HepG2 (cell line): Measurements from ENCODE around the gene PNKP. TPM values are rescaled to one million over a fixed set of nuclear protein-coding genes. Genes with fewer than 3 reads are reported as not detected.
A peak's percentile ranks its signal among the peaks of the same experiment; 100 is the strongest.

Experiments used
- ATF1 ChIP-seq: IDR thresholded peaks from 2 replicates; pipeline ENCODE4 v1.6.1; 2016; ENCODE audit warnings: mild to moderate bottlenecking, control low read depth
- CENPX ChIP-seq: sonication (generic); formaldehyde crosslinking; IDR thresholded peaks from 2 replicates; pipeline ENCODE4 v1.9.0; 2021; ENCODE audit warnings: mild to moderate bottlenecking, missing genetic modification reagents, moderate library complexity
- ETV6 ChIP-seq: sonication (generic); formaldehyde crosslinking; conservative IDR thresholded peaks from 2 replicates; pipeline ENCODE4 v1.4.0; 2020; ENCODE audit warnings: missing genetic modification reagents
- FOXK2 ChIP-seq: fragments of 450-650 bp; IDR thresholded peaks from 2 replicates; pipeline ENCODE4 v1.6.1; 2016
- KDM5A ChIP-seq: fragments of 200-600 bp; sonication (generic); IDR thresholded peaks from 2 replicates; pipeline ENCODE4 v1.7.0; 2018; ENCODE audit warnings: antibody characterized with exemption, mild to moderate bottlenecking, low read length, borderline replicate concordance
- KLF12 ChIP-seq: sonication (generic); formaldehyde crosslinking; IDR thresholded peaks from 2 replicates; pipeline ENCODE4 v1.4.0; 2020; ENCODE audit warnings: missing genetic modification reagents, borderline replicate concordance
- KLF6 ChIP-seq: IDR thresholded peaks from 2 replicates; pipeline ENCODE4 v1.8.0; 2016; ENCODE audit warnings: missing biosample characterization, missing genetic modification reagents
- NFRKB ChIP-seq: fragments of 450-650 bp; IDR thresholded peaks from 2 replicates; pipeline ENCODE4 v1.6.1; 2017
- NRL ChIP-seq: sonication (generic); formaldehyde crosslinking; IDR thresholded peaks from 2 replicates; pipeline ENCODE4 v1.5.0; 2020; ENCODE audit warnings: missing genetic modification reagents, mild to moderate bottlenecking, moderate library complexity, borderline replicate concordance
- RORA ChIP-seq: sonication (generic); formaldehyde crosslinking; IDR thresholded peaks from 2 replicates; pipeline ENCODE4 v1.5.0; 2020; ENCODE audit warnings: mild to moderate bottlenecking, missing genetic modification reagents, moderate library complexity
- SKI ChIP-seq: fragments of 450-650 bp; IDR thresholded peaks from one replicate; pipeline ENCODE4 v1.6.1; 2018; ENCODE audit warnings: mild to moderate bottlenecking; ENCODE audit not compliant: partially characterized antibody
- ZKSCAN8 ChIP-seq: IDR thresholded peaks from 2 replicates; pipeline ENCODE4 v1.6.1; 2016; ENCODE audit warnings: borderline replicate concordance, missing genetic modification reagents, missing compliant biosample characterization
- ZNF432 ChIP-seq: sonication (generic); formaldehyde crosslinking; IDR thresholded peaks from 2 replicates; pipeline ENCODE4 v1.5.0; 2020; ENCODE audit warnings: missing genetic modification reagents, mild to moderate bottlenecking, borderline replicate concordance
- ZNF674 ChIP-seq: sonication (generic); formaldehyde crosslinking; IDR thresholded peaks from 2 replicates; pipeline ENCODE4 v1.5.0; 2020; ENCODE audit warnings: low read depth, mild to moderate bottlenecking, missing genetic modification reagents
- ZSCAN30 ChIP-seq: sonication (generic); formaldehyde crosslinking; IDR thresholded peaks from 2 replicates; pipeline ENCODE4 v1.5.0; 2020; ENCODE audit warnings: mild to moderate bottlenecking, missing genetic modification reagents
- polyA plus RNA-seq, 8 experiments: library from polyadenylated mRNA; depleted of rRNA in 3 of 8; stranded (reverse) in 7 of 8; unstranded in 1 of 8; fragments of >200 nt; fragmentation: Illumina TruSeq in 4 of 8; extraction: Trizol in 4 of 8; gene quantifications; 2 replicates each; pipeline versions ENCODE4 v1.2.1 to v1.2.3, GENCODE V29; 2011 to 2016; ENCODE audit warnings: low read depth in 4 of 8, missing spikeins in 1 of 8, mixed read lengths in 1 of 8; ENCODE audit not compliant: insufficient read depth in 1 of 8
- total RNA-seq, 5 experiments: library from RNA; depleted of rRNA; stranded (reverse); fragments of >200 nt; fragmentation: Illumina TruSeq; extraction: Trizol; gene quantifications; 2 replicates each; pipeline ENCODE4 v1.2.3, GENCODE V29; 2016; ENCODE audit warnings: low read depth in 1 of 5
- TF ChIP-seq, protein P1 (sequence below): sonication (generic); formaldehyde crosslinking; IDR thresholded peaks from 2 replicates; pipeline ENCODE4 v1.9.0; 2021; ENCODE audit warnings: missing genetic modification reagents, mild to moderate bottlenecking, borderline replicate concordance
- TF ChIP-seq, protein P2 (sequence below): sonication (generic); formaldehyde crosslinking; IDR thresholded peaks from 2 replicates; pipeline ENCODE4 v1.8.0; 2022; ENCODE audit warnings: mild to moderate bottlenecking, missing genetic modification reagents, moderate library complexity
- TF ChIP-seq, protein P3 (sequence below): sonication (generic); formaldehyde crosslinking; IDR thresholded peaks from 2 replicates; pipeline ENCODE4 v1.4.0; 2020; ENCODE audit warnings: low read depth, mild to moderate bottlenecking, missing genetic modification reagents
- TF ChIP-seq, protein P4 (sequence below): sonication (generic); formaldehyde crosslinking; IDR thresholded peaks from 2 replicates; pipeline ENCODE4 v1.4.0; 2020; ENCODE audit warnings: mild to moderate bottlenecking, missing genetic modification reagents
- TF ChIP-seq, protein P5 (sequence below): sonication (generic); formaldehyde crosslinking; IDR thresholded peaks from 2 replicates; pipeline ENCODE4 v1.4.0; 2020; ENCODE audit warnings: mild to moderate bottlenecking, missing genetic modification reagents
- TF ChIP-seq, protein P6 (sequence below): sonication (generic); formaldehyde crosslinking; IDR thresholded peaks from 2 replicates; pipeline ENCODE4 v1.8.0; 2022; ENCODE audit warnings: mild to moderate bottlenecking, missing genetic modification reagents; ENCODE audit not compliant: insufficient replicate concordance

PNKP gene
- total and polyA plus RNA-seq, 2 of the 13 experiments (the other 11 are each of a cell fraction or from before 2014, with no cell fraction given): 12.7 to 27.1 TPM

DNA sequence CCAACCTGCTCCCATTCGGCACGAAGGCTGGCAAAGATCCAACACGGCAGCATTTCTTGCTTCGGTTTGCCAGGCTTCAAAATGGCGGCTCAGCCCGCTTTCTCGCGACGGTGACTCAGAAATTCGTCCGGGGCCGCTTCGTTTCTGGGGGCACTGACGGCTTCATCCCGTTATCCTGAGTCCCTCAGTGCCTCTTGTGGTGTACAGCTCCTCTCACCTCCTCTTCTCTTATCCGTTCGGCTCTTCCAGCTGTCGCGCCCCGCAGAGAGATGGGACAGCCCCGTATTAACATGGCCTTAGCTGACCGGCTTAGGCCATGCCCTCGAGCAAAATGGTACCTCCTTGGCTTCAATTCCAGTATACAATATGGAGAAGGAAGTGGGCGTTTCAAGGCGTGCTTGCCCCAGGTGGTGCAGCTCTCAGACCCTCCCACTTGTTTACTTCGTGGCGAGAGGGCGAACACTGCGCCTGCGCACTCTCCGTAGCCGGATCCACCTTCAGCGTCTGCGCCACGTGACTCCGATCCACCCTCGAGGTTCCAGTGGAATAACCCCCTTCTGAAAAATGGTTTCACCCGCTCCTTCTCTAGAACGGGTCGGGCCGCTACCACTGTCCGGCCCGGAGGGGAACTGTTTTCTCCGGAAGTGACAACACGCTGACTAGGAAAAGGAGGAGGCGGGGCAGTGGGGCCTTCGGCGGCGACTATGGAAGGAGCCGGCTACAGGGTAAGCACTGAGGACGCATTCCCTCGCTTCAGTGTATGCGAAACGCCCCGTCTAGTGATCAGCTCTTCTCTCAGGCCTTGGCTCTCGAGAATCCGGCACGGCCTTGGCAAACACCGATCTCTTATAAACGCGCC, 9.9 kb upstream of the PNKP start, which contains the start of the genes AKT1S1 and TBC1D17 (continued):
- TF ChIP-seq, protein P1, sequence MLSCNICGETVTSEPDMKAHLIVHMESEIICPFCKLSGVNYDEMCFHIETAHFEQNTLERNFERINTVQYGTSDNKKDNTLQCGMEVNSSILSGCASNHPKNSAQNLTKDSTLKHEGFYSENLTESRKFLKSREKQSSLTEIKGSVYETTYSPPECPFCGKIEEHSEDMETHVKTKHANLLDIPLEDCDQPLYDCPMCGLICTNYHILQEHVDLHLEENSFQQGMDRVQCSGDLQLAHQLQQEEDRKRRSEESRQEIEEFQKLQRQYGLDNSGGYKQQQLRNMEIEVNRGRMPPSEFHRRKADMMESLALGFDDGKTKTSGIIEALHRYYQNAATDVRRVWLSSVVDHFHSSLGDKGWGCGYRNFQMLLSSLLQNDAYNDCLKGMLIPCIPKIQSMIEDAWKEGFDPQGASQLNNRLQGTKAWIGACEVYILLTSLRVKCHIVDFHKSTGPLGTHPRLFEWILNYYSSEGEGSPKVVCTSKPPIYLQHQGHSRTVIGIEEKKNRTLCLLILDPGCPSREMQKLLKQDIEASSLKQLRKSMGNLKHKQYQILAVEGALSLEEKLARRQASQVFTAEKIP (CRISPR knock-in tag): no peak
- TF ChIP-seq ZNF674 (no peak), NRL (CRISPR knock-in tag) (no peak), SKI (no peak), KDM5A (peak; percentile 84), FOXK2 (peak; percentile 100), CENPX (CRISPR knock-in tag) (no peak), RORA (CRISPR knock-in tag) (no peak), ATF1 (CRISPR knock-in tag) (peak; percentile 87), NFRKB (peak; percentile 35), ZKSCAN8 (CRISPR knock-in tag) (peak; percentile 52; the same call in 1 of the 2 replicates), KLF6 (CRISPR knock-in tag) (peak; percentile 56; the same call in 1 of the 2 replicates), KLF12 (0 out of 2 replicates have a peak, but pooled peaks have one; percentile 21), ZSCAN30 (no peak; the same call in 1 of the 2 replicates), ETV6 (peak; percentile 5; the same call in 1 of the 2 replicates), ZNF432 (CRISPR knock-in tag) (no peak)
- TF ChIP-seq, protein P2, sequence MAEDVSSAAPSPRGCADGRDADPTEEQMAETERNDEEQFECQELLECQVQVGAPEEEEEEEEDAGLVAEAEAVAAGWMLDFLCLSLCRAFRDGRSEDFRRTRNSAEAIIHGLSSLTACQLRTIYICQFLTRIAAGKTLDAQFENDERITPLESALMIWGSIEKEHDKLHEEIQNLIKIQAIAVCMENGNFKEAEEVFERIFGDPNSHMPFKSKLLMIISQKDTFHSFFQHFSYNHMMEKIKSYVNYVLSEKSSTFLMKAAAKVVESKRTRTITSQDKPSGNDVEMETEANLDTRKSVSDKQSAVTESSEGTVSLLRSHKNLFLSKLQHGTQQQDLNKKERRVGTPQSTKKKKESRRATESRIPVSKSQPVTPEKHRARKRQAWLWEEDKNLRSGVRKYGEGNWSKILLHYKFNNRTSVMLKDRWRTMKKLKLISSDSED: 0 out of 2 replicates have a peak, but pooled peaks have one; percentile 58
- TF ChIP-seq, protein P3, sequence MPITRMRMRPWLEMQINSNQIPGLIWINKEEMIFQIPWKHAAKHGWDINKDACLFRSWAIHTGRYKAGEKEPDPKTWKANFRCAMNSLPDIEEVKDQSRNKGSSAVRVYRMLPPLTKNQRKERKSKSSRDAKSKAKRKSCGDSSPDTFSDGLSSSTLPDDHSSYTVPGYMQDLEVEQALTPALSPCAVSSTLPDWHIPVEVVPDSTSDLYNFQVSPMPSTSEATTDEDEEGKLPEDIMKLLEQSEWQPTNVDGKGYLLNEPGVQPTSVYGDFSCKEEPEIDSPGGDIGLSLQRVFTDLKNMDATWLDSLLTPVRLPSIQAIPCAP: no peak
- TF ChIP-seq, protein P4, sequence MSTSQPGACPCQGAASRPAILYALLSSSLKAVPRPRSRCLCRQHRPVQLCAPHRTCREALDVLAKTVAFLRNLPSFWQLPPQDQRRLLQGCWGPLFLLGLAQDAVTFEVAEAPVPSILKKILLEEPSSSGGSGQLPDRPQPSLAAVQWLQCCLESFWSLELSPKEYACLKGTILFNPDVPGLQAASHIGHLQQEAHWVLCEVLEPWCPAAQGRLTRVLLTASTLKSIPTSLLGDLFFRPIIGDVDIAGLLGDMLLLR: no peak
- TF ChIP-seq, protein P5, sequence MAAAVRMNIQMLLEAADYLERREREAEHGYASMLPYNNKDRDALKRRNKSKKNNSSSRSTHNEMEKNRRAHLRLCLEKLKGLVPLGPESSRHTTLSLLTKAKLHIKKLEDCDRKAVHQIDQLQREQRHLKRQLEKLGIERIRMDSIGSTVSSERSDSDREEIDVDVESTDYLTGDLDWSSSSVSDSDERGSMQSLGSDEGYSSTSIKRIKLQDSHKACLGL (CRISPR knock-in tag): no peak; the same call in 1 of the 2 replicates
- TF ChIP-seq, protein P6, sequence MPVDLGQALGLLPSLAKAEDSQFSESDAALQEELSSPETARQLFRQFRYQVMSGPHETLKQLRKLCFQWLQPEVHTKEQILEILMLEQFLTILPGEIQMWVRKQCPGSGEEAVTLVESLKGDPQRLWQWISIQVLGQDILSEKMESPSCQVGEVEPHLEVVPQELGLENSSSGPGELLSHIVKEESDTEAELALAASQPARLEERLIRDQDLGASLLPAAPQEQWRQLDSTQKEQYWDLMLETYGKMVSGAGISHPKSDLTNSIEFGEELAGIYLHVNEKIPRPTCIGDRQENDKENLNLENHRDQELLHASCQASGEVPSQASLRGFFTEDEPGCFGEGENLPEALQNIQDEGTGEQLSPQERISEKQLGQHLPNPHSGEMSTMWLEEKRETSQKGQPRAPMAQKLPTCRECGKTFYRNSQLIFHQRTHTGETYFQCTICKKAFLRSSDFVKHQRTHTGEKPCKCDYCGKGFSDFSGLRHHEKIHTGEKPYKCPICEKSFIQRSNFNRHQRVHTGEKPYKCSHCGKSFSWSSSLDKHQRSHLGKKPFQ: no peak
